HepG2 (cell line): ENCODE data around the gene KCNK10. TPM values are rescaled to one million over a fixed set of nuclear protein-coding genes. Genes with fewer than 3 reads are reported as not detected.
A peak's percentile ranks its signal among the peaks of the same experiment; 100 is the strongest.

Experiments used
- ATAC-seq: fragments of 200-7000 bp; cut with Tn5 transposase; 3 replicates; pipeline ENCODE4 v1.9.1; 2020; ENCODE audit warnings: mild to moderate bottlenecking, moderate library complexity
- BruUV-seq: library from RNA; stranded (reverse); fragments of 400-500 nt; replicated peaks from 2 replicates; lab custom pipeline; 2021; lab: Mats Ljungman, UMichigan
- CTCF ChIA-PET: fragments of 300-600 bp; formaldehyde crosslinking; extraction: SDS; loops from one replicate; lab custom pipeline; 2021; ENCODE audit warnings: low total read pairs, inconsistent platforms, low intra/inter-chr PET ratio; lab: Yijun Ruan, JAX
- POLR2A ChIA-PET: fragments of 350-600 bp; sonication (Branson Sonifier 250); formaldehyde crosslinking; loops from one replicate; lab custom pipeline; 2020; ENCODE audit warnings: antibody characterized with exemption, inconsistent platforms; lab: Yijun Ruan, JAX
- DNase-seq: peaks from one replicate; pipeline ENCODE4 v3.0.0-alpha.2; 2015; ENCODE audit warnings: low spot score
- FAIRE-seq: peaks from 3 replicates; lab custom pipeline; 2011; peaks lifted over from hg19 to GRCh38; lab: Jason Lieb, UNC
- H2AFZ ChIP-seq: one replicate; pipeline ENCODE4 v1.6.1; 2011; ENCODE audit warnings: low read length, inconsistent platforms
- H3K27ac ChIP-seq: fragments of 300-600 bp; 3 replicates; pipeline ENCODE4 v1.8.0; 2011; ENCODE audit warnings: mixed run types, mild to moderate bottlenecking, mixed read lengths, low read length, inconsistent platforms; ENCODE audit not compliant: insufficient read depth; ENCODE audit errors: extremely low read length
- H3K27me3 ChIP-seq, 2 experiments: fragments of 200-600 bp in 1 of 2; 2 replicates in 1 of 2; 3 replicates in 1 of 2; pipeline versions ENCODE4 v1.6.0 to v1.8.0; 2011; ENCODE audit warnings: low read length in 2 of 2, mild to moderate bottlenecking in 2 of 2, moderate library complexity in 2 of 2, inconsistent platforms in 1 of 2; ENCODE audit not compliant: insufficient read depth in 2 of 2, control insufficient read depth in 1 of 2
- H3K36me3 ChIP-seq, 2 experiments: fragments of 200-600 bp in 1 of 2; replicated peaks in 1 of 2; 2 replicates in 1 of 2; 3 replicates in 1 of 2; pipeline versions ENCODE4 v1.5.1 to v1.8.0; 2011; ENCODE audit warnings: low read length in 2 of 2, inconsistent platforms in 1 of 2; ENCODE audit not compliant: insufficient read depth in 2 of 2, control insufficient read depth in 1 of 2
- H3K4me1 ChIP-seq: 2 replicates; pipeline ENCODE4 v1.5.1; 2012; ENCODE audit warnings: low read length, inconsistent platforms; ENCODE audit not compliant: insufficient read depth
- H3K4me2 ChIP-seq: 2 replicates; pipeline ENCODE4 v1.6.0; 2011; ENCODE audit warnings: low read depth, low read length, inconsistent platforms
- H3K4me3 ChIP-seq, 3 experiments: fragments of 200-600 bp in 1 of 3; sonication (generic), shearing (Covaris generic) in 1 of 3; replicated peaks in 1 of 3; 2 replicates each; pipeline ENCODE4 v1.5.1; 2011 to 2016; ENCODE audit warnings: low read length in 3 of 3, inconsistent platforms in 2 of 3, low read depth in 2 of 3, mild to moderate bottlenecking in 2 of 3, control low read depth in 1 of 3, mixed read lengths in 1 of 3; ENCODE audit not compliant: insufficient read depth in 1 of 3
- H3K79me2 ChIP-seq: one replicate; pipeline ENCODE4 v1.6.1; 2011; ENCODE audit warnings: low read length, inconsistent platforms; ENCODE audit not compliant: insufficient read depth
- H3K9ac ChIP-seq: 2 replicates; pipeline ENCODE4 v1.6.0; 2011; ENCODE audit warnings: mild to moderate bottlenecking, low read depth, low read length, inconsistent platforms; ENCODE audit not compliant: insufficient read depth
- H3K9me3 ChIP-seq: 2 replicates; pipeline ENCODE4 v1.5.1; 2012; ENCODE audit warnings: mild to moderate bottlenecking, low read length
- H4K20me1 ChIP-seq: 2 replicates; pipeline ENCODE4 v1.6.0; 2011; ENCODE audit warnings: inconsistent platforms, mild to moderate bottlenecking, low read length, moderate library complexity; ENCODE audit not compliant: insufficient read depth
- ARID5B ChIP-seq: IDR thresholded peaks from 2 replicates; pipeline ENCODE4 v1.4.0; 2020; ENCODE audit warnings: mild to moderate bottlenecking, missing genetic modification reagents
- EP300 ChIP-seq, 3 experiments: sonication (generic) in 1 of 3; formaldehyde crosslinking in 1 of 3; IDR thresholded peaks; 2 replicates each; pipeline versions ENCODE4 v1.5.1 to v1.6.1; 2011 to 2020; ENCODE audit warnings: low read depth in 2 of 3, low read length in 2 of 3, borderline replicate concordance in 1 of 3, improper control_type of control experiment in 1 of 3, mild to moderate bottlenecking in 1 of 3, missing genetic modification reagents in 1 of 3, moderate library complexity in 1 of 3
- GFI1 ChIP-seq: sonication (generic); formaldehyde crosslinking; IDR thresholded peaks from 2 replicates; pipeline ENCODE4 v1.5.0; 2020; ENCODE audit warnings: missing genetic modification reagents, mild to moderate bottlenecking, borderline replicate concordance
- MYPOP ChIP-seq: sonication (generic); formaldehyde crosslinking; IDR thresholded peaks from 2 replicates; pipeline ENCODE4 v1.8.1; 2023; ENCODE audit warnings: mild to moderate bottlenecking, moderate library complexity, missing genetic modification reagents
- SMAD3 ChIP-seq: sonication (generic); formaldehyde crosslinking; IDR thresholded peaks from 2 replicates; pipeline ENCODE4 v1.4.0; 2020; ENCODE audit warnings: missing genetic modification reagents
- TBX3 ChIP-seq: fragments of 450-650 bp; IDR thresholded peaks from 2 replicates; pipeline ENCODE4 v1.6.1; 2017; ENCODE audit warnings: antibody characterized with exemption, mild to moderate bottlenecking, inconsistent platforms, borderline replicate concordance
- ZC3H13 ChIP-seq: sonication (generic); formaldehyde crosslinking; IDR thresholded peaks from 2 replicates; pipeline ENCODE4 v1.8.1; 2023; ENCODE audit warnings: mild to moderate bottlenecking, missing genetic modification reagents, moderate library complexity
- ZNF564 ChIP-seq: sonication (generic); formaldehyde crosslinking; IDR thresholded peaks from 2 replicates; pipeline ENCODE4 v1.8.1; 2023; ENCODE audit warnings: mild to moderate bottlenecking, missing genetic modification reagents
- ZNF678 ChIP-seq: sonication (generic); formaldehyde crosslinking; IDR thresholded peaks from 2 replicates; pipeline ENCODE4 v1.4.0; 2020; ENCODE audit warnings: mild to moderate bottlenecking, missing genetic modification reagents
- ZNF7 ChIP-seq: IDR thresholded peaks from 2 replicates; pipeline ENCODE4 v1.6.1; 2016; ENCODE audit warnings: missing biosample characterization, missing genetic modification reagents
- WGBS: methylation state at CpG from one replicate; pipeline ENCODE4 v1.1.6; 2017; ENCODE audit warnings: low lambda C conversion rate; 5-methylcytosine and 5-hydroxymethylcytosine counted together
- in situ Hi-C: cut with HindIII; loops from 2 replicates; pipeline ENCODE4 v1.10.0; 2017; ENCODE audit warnings: low pct_unique_long_range_greater_than_20kb; ENCODE audit not compliant: extremely low pct_ligation_motif_present
- intact Hi-C: fragments of 100-400 bp; cut with micrococcal nuclease; formaldehyde crosslinking; loops from one replicate; pipeline ENCODE4 v1.10.0; 2022; ENCODE audit not compliant: unreplicated experiment
- polyA plus RNA-seq, 8 experiments: library from polyadenylated mRNA; depleted of rRNA in 3 of 8; stranded (reverse) in 7 of 8; unstranded in 1 of 8; fragments of >200 nt; fragmentation: Illumina TruSeq in 4 of 8; extraction: Trizol in 4 of 8; gene quantifications; 2 replicates each; pipeline versions ENCODE4 v1.2.1 to v1.2.3, GENCODE V29; 2011 to 2016; ENCODE audit warnings: low read depth in 4 of 8, missing spikeins in 1 of 8, mixed read lengths in 1 of 8; ENCODE audit not compliant: insufficient read depth in 1 of 8
- total RNA-seq, 5 experiments: library from RNA; depleted of rRNA; stranded (reverse); fragments of >200 nt; fragmentation: Illumina TruSeq; extraction: Trizol; gene quantifications; 2 replicates each; pipeline ENCODE4 v1.2.3, GENCODE V29; 2016; ENCODE audit warnings: low read depth in 1 of 5
- TF ChIP-seq, protein P1 (sequence below): sonication (generic); formaldehyde crosslinking; IDR thresholded peaks from 2 replicates; pipeline ENCODE4 v1.8.0; 2023; ENCODE audit warnings: mild to moderate bottlenecking, missing genetic modification reagents

KCNK10 gene
- total and polyA plus RNA-seq, 2 of the 13 experiments (the other 11 are each of a cell fraction or from before 2014, with no cell fraction given): not detected

- FAIRE-seq: no peak
- DNase-seq: no peak
- Histone ChIP-seq H3K27ac (no peak overlapping the region), H3K27me3 (peaks cover 0 to 3% of the 10 kb centered on the region in 2 experiments; a peak in 1 of 5 replicates), H3K36me3 (no peaks in the 10 kb centered on the region), H4K20me1 (no peaks in the 10 kb centered on the region), H3K4me2 (no peak overlapping the region), H2AFZ (no peak overlapping the region), H3K9me3 (no peaks in the 10 kb centered on the region), H3K79me2 (no peaks in the 10 kb centered on the region), H3K4me3 (no peak overlapping the region), H3K9ac (no peak overlapping the region), H3K4me1 (no peaks in the 10 kb centered on the region)
- BruUV-seq: no TSS peak
- WGBS: 76% methylated on average over 6 of the region's 6 CpGs
- CTCF ChIA-PET: no interaction called here
- in situ Hi-C loops (no loop called here), intact Hi-C loops (no loop called here)
- POLR2A ChIA-PET: no interaction called here
- no peak for ATAC-seq
- TF ChIP-seq SMAD3 (CRISPR knock-in tag) (no peak), MYPOP (no peak), ZC3H13 (CRISPR knock-in tag) (no peak), TBX3 (no peak), ZNF564 (no peak), GFI1 (no peak)
- TF ChIP-seq, protein P1, sequence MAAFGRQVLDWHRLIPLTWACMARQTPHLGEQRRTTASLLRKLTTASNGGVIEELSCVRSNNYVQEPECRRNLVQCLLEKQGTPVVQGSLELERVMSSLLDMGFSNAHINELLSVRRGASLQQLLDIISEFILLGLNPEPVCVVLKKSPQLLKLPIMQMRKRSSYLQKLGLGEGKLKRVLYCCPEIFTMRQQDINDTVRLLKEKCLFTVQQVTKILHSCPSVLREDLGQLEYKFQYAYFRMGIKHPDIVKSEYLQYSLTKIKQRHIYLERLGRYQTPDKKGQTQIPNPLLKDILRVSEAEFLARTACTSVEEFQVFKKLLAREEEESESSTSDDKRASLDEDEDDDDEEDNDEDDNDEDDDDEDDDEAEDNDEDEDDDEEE (CRISPR knock-in tag): no peak
Measured at GRCh38 chr14:88179716-88180115, 143.4 kb downstream of the KCNK10 start.

DNA sequence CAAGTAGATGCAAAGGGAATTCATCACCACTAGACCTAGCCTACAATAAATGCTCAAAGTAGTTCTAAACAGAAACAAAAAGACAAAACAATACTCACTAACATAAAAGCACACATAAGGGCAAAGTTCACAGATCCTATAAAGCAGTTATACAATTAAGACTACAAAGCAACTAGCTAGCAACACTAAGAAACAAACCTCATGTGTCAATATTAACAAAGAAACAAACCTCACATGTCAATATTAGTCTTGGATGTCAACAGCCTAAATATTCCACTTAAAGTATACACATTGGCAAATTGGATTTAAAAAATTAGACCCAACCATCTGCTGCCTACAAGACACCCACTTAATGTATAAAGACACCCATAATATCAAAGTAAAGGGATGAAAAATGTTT is 152.7 kb downstream of the KCNK10 start:
- Histone ChIP-seq H4K20me1 (no peaks in the 10 kb centered on the region), H3K36me3 (no peaks in the 10 kb centered on the region), H2AFZ (no peak overlapping the region), H3K27me3 (no peaks in the 10 kb centered on the region), H3K9me3 (peaks cover 4% of the 10 kb centered on the region; the same call in 1 of the 2 replicates), H3K79me2 (no peaks in the 10 kb centered on the region), H3K4me3 (no peak overlapping the region), H3K27ac (no peak overlapping the region), H3K4me1 (peaks cover 19% of the 10 kb centered on the region), H3K4me2 (no peak overlapping the region), H3K9ac (no peak overlapping the region)
- DNase-seq (peak; percentile 15), FAIRE-seq (no peak), ATAC-seq (no peak)
- POLR2A ChIA-PET: no interaction called here
- in situ Hi-C loops (no loop called here), intact Hi-C loops (no loop called here)
- CTCF ChIA-PET: interaction anchor here (3.1 kb wide), 1 partner anchor 156 kb away, joined by 33 read pairs; no protein-coding TSS in a partner anchor
- BruUV-seq: no TSS peak
- TF ChIP-seq ZNF678 (CRISPR knock-in tag) (no peak), EP300 (IDR thresholded peaks at IDR 0.05; ENCODE audit: low read depth in 2 of 2, low read length in 2 of 2) (peak in 1 of 2 experiments; percentile 40; a peak in 1 of 4 replicates), EP300 (CRISPR knock-in tag; IDR thresholded peaks at IDR 0.05; ENCODE audit: borderline replicate concordance) (no peak), ZNF7 (peak; percentile 13; the same call in 1 of the 2 replicates), ARID5B (peak; percentile 52)
